COLO668 (cell line): Measurements from ENCODE around the gene GPR18.

Experiments
- DNase-seq: peaks from one replicate; lab custom pipeline; 2025; ENCODE audit not compliant: unreplicated experiment; lab: John Stamatoyannopoulos, UW

GPR18 gene

DNA sequence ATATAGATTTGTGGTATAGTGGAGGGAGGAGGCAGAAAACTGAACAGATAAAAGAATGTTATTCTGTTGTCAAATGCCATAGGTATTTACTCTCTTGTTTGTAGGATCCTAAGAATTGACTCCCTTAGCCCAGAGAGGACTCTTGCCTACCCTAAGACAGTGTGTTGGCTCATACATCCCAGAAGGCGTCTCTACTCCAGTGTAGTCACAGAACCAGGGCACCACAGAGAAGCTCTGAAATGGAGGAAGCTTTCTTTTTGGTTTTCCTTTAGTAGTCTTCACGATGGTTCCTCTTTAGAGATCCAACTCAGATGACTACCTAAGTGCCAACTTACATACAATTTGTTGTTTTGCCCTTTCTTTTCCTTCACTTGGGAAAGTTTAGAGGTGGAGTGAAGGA lies 35.0 kb upstream of the GPR18 start:
- DNase-seq: no peak

GRCh38 chr13:99290894-99291293 lies 32.7 kb upstream of the GPR18 start:
- no peak for DNase-seq

DNA sequence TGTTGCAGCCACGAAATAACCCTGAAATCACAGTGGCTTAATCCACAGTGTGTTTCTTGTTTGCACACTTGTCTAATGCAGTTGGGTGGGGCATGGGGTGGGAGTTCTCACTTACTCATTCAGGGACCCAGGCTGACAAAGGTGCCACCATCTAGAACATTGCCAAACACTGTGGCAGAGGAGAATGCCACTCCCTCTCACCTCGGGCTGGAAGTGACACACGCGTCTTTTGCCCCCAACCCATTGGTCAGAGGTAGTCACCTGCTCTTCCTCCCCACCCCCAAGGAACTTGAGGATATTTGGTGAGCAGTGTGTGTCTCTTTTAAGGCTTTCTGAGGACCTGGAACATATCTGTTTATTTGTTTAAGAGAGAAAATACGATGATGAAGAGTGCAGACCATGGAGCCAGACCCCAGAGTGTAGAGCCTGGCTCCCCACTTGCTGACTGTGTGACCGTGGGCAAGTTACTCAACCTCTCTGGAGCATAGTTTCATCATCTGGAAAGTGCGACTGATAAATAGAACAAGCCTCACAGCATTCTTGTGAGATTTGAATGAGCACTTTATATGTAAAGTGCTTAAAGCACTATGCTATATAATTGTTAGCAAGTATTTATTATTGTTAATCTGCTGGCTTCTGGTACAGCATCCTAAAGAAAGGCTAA lies 31.6 kb upstream of the GPR18 start:
- no peak for DNase-seq

DNA sequence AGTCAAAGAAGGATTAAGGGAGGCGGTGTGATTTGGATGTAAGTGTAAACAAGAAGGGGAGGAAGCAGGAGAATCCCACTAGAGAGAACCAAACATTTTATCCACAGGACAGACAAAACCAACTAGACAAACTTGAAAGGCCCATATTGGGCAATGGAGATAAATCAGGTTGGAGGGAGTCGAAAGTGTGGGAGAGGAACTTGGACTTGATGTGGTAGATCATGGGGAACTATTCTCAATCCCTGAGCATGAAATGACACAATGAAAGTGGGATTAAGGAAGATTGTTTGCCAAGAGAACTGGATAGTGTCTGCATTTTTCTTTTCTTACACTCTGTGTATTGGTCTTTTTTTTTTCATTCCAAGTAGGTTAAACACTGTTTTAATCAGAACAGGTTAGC lies 31.1 kb upstream of the GPR18 start:
- no peak for DNase-seq

DNA sequence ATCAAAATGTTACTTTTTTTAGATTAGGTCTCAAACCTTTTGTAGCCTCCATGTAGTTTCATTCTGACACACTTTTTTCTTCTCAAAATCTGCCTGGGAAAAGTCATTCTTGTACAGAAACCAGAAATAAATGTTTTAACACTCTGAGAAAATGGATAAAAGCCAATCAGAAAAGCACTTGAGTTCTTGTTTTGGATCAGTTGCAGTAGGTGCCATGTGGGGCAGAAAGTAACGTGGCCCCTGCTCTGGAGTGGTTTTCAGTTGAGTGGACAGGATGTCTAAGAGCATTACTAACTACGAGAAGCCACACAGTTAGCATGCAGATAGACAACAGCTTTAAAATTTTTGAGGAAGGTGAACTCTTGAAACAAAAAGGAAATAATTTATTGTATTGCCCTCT lies 29.9 kb upstream of the GPR18 start:
- no peak for DNase-seq

GRCh38 chr13:99287551-99287950 lies 29.4 kb upstream of the GPR18 start:
- DNase-seq: no peak

DNA sequence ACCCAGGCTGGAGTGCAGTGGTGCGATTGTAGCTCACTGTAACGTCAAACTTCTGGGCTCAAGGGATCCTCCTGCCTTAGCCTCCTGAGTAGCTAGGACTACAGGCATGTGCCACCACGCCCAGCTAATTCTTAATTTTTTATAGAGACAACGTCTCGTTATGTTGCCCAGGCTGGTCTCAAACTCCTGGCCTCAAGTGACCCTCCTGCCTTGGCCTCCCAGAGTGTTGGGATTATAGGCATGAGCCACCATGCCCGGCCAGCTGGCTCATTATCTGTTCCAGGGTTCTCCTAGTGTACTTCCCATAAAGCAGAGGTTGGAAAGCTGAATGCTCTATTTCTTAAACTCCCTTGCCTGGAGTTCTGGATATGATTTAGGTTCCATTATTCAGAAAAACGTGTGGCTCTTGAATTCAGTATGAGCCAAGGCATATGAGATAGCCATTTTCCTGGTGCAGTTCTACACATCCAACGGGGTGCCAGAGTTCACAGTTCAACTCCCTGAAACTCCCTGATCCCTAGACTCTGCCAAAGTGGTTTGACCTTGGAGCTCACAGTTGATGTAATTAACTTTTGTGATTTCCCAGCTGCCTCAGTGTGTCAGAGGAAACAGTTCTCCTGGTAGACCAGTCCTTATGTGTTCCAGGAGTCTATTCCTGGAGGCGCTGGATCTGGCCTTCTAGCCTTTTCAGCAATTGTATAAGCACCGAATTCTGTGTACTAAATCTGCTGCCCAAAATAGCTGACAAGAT lies 27.4 kb upstream of the GPR18 start:
- DNase-seq: no peak

DNA sequence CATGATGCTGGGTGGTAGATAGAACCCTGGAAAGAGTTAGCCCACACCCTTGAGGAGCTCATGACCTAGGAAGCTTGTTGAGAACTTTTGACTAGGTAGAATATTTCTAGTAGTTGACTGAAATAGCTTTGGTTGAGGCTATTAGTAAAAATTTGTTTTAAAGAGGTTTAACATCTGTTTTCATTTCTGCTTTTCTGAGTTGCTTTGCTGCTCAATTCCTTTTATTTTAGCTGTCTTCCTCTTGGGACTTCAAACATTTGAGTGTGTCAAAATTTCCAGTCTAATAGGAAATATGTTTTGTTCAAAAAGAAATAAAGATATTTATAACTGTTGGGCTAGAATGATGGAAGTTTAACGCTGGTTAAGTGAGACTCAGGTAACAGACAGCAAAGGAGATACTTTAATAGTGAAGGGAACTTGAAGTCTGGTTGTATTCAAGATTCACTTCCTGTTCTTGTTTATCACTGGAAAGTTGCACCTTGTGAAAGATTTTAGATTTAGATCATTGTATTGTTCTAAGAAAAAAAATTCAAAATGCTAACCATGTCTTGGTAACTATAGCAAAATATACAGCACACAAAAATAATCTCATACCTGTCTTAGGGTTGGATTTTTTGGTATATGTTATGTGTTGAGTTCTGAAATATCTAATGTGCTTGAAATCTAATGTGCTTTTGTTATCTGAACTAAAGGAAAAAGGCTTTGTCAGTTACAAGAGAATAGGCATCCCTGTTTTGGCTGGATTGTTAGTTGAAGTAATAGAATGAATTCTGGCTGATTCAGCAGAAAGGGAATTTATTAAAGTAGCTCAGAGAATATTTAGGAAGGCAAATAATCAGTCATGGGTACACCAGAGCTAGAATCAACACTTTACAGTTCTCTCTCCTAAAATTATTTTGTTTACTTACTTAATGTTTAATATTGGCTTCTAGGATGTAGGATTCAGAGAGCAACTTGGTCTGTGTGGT lies 24.4 kb upstream of the GPR18 start:
- DNase-seq: no peak

DNA sequence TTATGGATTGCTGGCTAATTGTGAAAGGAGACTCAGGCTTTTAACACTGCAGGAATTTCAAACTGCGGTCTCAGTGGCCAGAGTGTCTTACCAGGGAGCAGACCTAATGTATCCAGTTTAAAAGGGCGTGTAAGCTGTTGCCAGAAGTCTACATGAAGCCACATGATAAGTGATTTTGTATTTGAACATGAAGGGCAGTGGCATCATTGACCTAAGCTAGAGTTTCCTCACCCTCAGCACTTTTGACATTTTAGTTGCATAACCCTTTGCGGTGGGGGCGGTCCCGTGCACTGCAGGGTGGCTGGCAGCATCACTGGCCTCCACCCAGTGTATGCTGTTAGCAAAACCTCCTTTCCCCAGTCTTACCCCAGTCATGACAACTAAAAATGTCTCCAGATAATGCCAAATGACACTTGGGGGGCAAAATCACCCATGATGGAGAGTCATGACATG lies 23.7 kb upstream of the GPR18 start:
- DNase-seq: no peak

GRCh38 chr13:99280166-99280565 lies 22.0 kb upstream of the GPR18 start:
- DNase-seq: no peak

DNA sequence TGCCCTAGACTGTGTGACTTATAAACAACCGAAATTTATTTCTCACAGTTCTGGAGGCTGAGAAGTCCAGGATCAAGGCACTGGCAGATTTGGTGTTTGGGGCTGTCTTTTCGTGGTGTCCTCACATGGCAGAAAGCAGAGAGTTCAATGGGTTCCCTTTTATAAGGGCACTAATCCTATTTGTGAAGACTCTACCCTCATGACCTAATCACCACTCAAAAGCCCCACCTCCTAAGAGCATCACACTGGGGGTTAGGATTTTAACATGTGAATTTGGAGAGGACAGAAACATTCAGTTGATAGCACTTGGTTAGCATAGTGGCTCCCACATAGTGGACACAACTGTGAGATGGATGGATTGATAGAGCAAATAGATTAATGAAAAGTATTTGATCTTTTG lies 21.5 kb upstream of the GPR18 start:
- DNase-seq: no peak

DNA sequence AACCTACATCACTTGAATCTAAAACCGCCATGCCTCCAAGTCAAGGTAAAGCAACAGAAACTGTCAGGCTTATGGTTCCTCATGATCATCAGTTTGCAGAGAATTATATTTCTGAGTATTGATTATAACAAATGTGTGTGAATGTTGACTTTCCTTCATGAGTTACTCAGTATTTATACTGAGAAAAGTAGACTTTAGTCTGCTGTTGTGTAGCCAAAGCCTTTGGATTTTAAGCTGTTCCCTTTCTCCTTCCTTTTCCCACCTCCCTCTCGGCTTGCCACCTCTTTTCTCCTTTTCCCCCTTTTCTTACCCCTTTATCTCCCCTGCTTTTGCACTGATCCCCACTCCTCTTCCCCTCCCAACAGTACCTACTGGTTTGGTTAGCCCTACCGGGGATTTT lies 20.7 kb upstream of the GPR18 start:
- DNase-seq: no peak

DNA sequence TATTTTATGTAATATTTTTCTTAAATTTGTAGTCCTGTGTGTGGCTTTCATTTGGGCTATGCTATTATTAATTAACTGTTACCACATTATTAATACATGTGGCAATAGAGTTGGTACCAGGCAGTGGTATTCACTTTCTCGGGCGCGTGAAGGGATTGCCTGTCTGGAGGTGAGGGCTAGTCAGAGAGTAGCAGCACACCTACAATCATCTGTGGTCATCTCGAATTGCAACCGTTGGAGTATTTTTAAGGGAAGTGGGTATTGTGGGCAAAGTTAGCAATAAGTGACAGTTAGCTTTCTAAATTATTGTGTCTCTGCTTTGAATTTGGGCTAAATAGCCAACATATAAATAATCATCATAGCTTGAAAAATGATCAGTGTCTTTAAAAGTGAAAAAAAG lies 20.0 kb upstream of the GPR18 start:
- DNase-seq: no peak

DNA sequence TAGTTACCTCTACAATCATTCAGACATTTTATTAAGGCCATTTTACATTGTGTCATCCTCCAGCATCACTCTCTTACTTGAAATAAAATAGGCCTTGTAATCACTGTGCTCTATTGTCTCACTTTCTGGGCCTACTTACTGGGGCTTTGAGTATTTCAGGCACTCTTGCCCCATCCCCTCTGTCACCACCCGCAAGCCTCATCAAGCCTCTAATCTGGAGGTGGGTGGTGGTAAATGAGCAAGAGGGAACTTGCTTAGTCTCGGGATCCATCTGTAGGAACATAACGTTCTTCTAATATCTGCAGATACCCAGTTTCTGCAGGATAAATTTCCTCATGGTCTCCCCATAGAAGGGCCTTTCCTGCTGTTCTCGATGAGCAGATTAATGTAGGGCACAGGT lies 19.4 kb upstream of the GPR18 start:
- DNase-seq: no peak

- no peak for DNase-seq
Measured at GRCh38 chr13:99276706-99277105, 18.5 kb upstream of the GPR18 start.

DNA sequence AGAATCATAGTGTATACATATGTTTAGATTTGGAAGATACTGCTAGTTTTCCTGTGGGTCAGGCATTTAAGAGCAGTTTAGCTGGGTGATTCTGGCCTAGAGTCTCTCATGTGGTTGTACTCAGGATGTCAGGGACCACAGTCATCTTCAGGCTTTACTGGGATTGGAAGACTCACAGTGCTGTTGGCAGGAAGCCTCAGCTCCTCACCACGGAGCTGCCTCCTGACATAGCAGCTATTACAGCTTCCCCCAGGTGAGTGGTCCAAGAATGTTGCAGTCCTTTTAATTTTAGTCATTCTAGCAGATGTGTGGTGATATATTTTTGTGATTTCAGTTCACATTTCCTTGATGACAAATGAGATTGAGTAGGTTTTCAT lies 16.9 kb upstream of the GPR18 start:
- DNase-seq: no peak

DNA sequence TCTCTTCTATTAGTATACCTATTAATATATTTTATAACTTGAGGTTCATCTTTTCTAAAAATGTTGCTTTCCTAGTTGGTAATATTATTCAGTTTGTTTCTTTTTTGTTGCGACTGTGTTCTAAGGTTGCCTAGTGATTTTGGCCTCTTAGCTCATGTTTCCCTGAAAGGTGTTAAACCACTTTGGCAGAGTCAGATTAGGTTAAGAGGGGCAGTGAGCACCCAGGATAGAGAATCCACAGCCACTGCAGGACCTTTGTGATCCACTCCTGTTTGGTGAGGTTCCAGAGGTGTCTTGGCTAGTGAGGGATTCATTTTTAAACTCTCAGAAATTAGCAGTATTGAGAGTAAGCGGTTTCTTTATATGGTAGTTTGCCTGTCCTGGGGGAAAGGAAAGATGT lies 14.9 kb upstream of the GPR18 start:
- DNase-seq: no peak

DNA sequence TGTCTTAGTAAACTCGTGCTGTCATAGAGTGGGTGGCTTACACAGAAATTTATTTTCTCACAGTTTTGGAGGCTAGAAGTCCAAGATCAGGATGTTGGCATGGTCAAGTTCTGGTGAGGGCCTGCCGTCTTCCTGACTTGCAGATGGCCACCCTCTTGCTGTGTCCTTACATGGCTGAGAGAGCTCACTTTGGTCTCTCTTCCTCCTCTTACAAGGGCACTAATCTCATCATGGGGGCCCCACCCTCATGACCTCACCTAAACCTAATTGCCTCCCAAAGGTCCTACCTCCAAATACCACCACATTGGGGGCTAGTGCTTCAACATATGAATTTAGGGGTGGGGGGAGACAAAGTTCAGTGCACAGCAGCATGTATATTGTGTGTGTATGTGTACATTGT lies 14.3 kb upstream of the GPR18 start:
- DNase-seq: no peak

DNA sequence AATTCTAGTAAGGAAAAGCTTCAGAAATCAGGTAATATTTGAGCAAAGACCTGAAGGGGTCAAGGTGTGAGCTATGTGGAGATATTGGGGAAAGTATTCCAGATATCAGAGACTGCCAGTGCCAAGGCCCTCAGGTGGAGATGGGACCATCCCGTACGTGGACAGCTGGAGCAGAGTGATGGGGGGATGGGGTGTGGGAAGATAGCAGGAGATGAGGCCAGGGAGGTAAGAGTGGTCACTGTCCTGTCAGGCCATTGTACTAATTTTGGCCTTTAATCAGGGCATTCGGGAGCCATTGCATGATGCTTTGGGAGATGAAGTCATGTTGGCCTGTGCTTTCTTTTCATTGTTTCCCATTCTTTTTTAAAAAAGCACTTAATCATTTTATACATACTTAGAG lies 13.1 kb upstream of the GPR18 start:
- DNase-seq: no peak

DNA sequence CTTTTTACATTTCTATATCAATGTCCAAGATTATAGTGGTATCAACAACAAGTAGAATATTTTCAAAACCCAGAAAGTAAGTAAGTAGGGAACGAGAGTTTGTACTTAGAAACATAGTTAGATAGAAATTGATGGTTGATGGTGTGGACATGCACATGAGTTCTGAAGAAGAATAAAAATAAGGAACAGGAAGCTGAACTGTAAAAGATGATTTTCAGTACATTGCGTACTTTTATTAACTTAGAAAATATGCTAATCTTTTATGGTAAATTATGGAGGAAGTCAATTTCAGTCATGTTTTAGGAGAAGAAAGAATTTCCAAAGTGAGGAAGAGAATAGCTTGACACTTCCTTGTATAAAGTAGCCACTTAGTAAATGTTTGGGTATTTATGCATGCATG lies 12.3 kb upstream of the GPR18 start:
- DNase-seq: no peak

- no peak for DNase-seq
Measured at GRCh38 chr13:99269627-99270241, 11.6 kb upstream of the GPR18 start.
